Liver (tissue), 9 donors: ENCODE data around the gene PHC2. TPM values are rescaled to one million over a fixed set of nuclear protein-coding genes. Genes with fewer than 3 reads are reported as not detected.

Experiments used
- DNase-seq: peaks from one replicate; pipeline ENCODE4 v3.0.0-alpha.2; 2017; ENCODE audit warnings: low spot score
- H3K27ac ChIP-seq, 2 donors: one replicate each; pipeline ENCODE4 v1.7.0; 2013; ENCODE audit warnings: inconsistent platforms in 2 of 2, low read length in 2 of 2, control low read depth in 1 of 2, low read depth in 1 of 2, mild to moderate bottlenecking in 1 of 2
- H3K27me3 ChIP-seq, 4 donors: one replicate each; pipeline versions ENCODE4 v1.6.1 to v1.7.0; 2013; ENCODE audit warnings: low read length in 3 of 4, inconsistent platforms in 1 of 4, mild to moderate bottlenecking in 1 of 4, moderate library complexity in 1 of 4; ENCODE audit not compliant: control insufficient read depth in 4 of 4, insufficient read depth in 4 of 4
- H3K36me3 ChIP-seq, 4 donors: one replicate each; pipeline versions ENCODE4 v1.6.1 to v1.7.0; 2013; ENCODE audit warnings: low read length in 3 of 4, mild to moderate bottlenecking in 3 of 4, low read depth in 1 of 4, moderate library complexity in 1 of 4; ENCODE audit not compliant: control insufficient read depth in 4 of 4, insufficient read depth in 3 of 4
- H3K4me1 ChIP-seq, 4 donors: one replicate each; pipeline versions ENCODE4 v1.6.1 to v1.7.0; 2013; ENCODE audit warnings: low read length in 3 of 4, mild to moderate bottlenecking in 3 of 4, moderate library complexity in 1 of 4; ENCODE audit not compliant: control insufficient read depth in 4 of 4, insufficient read depth in 4 of 4
- H3K4me3 ChIP-seq, 3 donors: one replicate each; pipeline versions ENCODE4 v1.6.1 to v1.7.0; 2013; ENCODE audit warnings: low read length in 3 of 3, control low read depth in 1 of 3, low read depth in 1 of 3, mild to moderate bottlenecking in 1 of 3
- H3K9ac ChIP-seq, 2 donors: one replicate each; pipeline ENCODE4 v1.7.0; 2013; ENCODE audit warnings: low read length in 2 of 2, mild to moderate bottlenecking in 2 of 2, moderate library complexity in 2 of 2, control low read depth in 1 of 2, low read depth in 1 of 2
- H3K9me3 ChIP-seq, 4 donors: one replicate each; pipeline versions ENCODE4 v1.6.1 to v1.7.0; 2013; ENCODE audit warnings: low read length in 3 of 4; ENCODE audit not compliant: control insufficient read depth in 4 of 4
- ATF3 ChIP-seq: IDR thresholded peaks from 2 replicates; pipeline ENCODE4 v1.6.1; 2016; ENCODE audit warnings: antibody characterized with exemption
- CTCF ChIP-seq: fragments of 150-350 bp; IDR thresholded peaks from 2 replicates; pipeline ENCODE4 v1.5.1; 2017; ENCODE audit warnings: improper control_type of control experiment, low read depth, low read length; ENCODE audit not compliant: missing input control
- EGR1 ChIP-seq, 2 donors: IDR thresholded peaks; 2 replicates each; pipeline ENCODE4 v1.6.1; 2016 to 2018; ENCODE audit warnings: antibody characterized with exemption in 2 of 2, low read depth in 2 of 2
- FOXA1 ChIP-seq: IDR thresholded peaks from 2 replicates; pipeline ENCODE4 v1.6.1; 2016; ENCODE audit warnings: antibody characterized with exemption
- FOXA2 ChIP-seq: IDR thresholded peaks from 2 replicates; pipeline ENCODE4 v1.6.1; 2016; ENCODE audit warnings: antibody characterized with exemption
- GABPA ChIP-seq, 2 donors: IDR thresholded peaks in 1 of 2; conservative IDR thresholded peaks in 1 of 2; 2 replicates each; pipeline ENCODE4 v1.6.1; 2016; ENCODE audit warnings: antibody characterized with exemption in 2 of 2, mild to moderate bottlenecking in 1 of 2, moderate library complexity in 1 of 2
- HNF4A ChIP-seq, 2 donors: conservative IDR thresholded peaks; 2 replicates each; pipeline ENCODE4 v1.6.1; 2016; ENCODE audit warnings: antibody characterized with exemption in 2 of 2, mild to moderate bottlenecking in 2 of 2
- HNF4G ChIP-seq: IDR thresholded peaks from 2 replicates; pipeline ENCODE4 v1.6.1; 2016; ENCODE audit warnings: antibody characterized with exemption
- JUND ChIP-seq, 2 donors: IDR thresholded peaks; 2 replicates each; pipeline ENCODE4 v1.6.1; 2016; ENCODE audit warnings: antibody characterized with exemption in 2 of 2
- MAX ChIP-seq: IDR thresholded peaks from 2 replicates; pipeline ENCODE4 v1.6.1; 2016; ENCODE audit warnings: antibody characterized with exemption
- NR2F2 ChIP-seq: IDR thresholded peaks from 2 replicates; pipeline ENCODE4 v1.6.1; 2016; ENCODE audit warnings: antibody characterized with exemption
- RAD21 ChIP-seq, 2 donors: IDR thresholded peaks; 2 replicates each; pipeline ENCODE4 v1.6.1; 2016; ENCODE audit warnings: antibody characterized with exemption in 2 of 2, mild to moderate bottlenecking in 2 of 2
- RXRA ChIP-seq, 2 donors: IDR thresholded peaks; 2 replicates each; pipeline ENCODE4 v1.6.1; 2017 to 2018; ENCODE audit warnings: antibody characterized with exemption in 2 of 2, mild to moderate bottlenecking in 1 of 2
- SP1 ChIP-seq: IDR thresholded peaks from 2 replicates; pipeline ENCODE4 v1.6.1; 2018; ENCODE audit warnings: antibody characterized with exemption, mild to moderate bottlenecking
- TAF1 ChIP-seq: conservative IDR thresholded peaks from 2 replicates; pipeline ENCODE4 v1.6.1; 2016; ENCODE audit warnings: antibody characterized with exemption, mild to moderate bottlenecking
- YY1 ChIP-seq: IDR thresholded peaks from 2 replicates; pipeline ENCODE4 v1.6.1; 2016; ENCODE audit warnings: antibody characterized with exemption, mild to moderate bottlenecking
- WGBS: extraction: QIAGEN DNeasy Blood & Tissue Kit; methylation state at CpG from one replicate; pipeline ENCODE4 v1.1.7; 2013; 5-methylcytosine and 5-hydroxymethylcytosine counted together
- polyA plus RNA-seq, 2 donors: library from polyadenylated mRNA; stranded (reverse) in 1 of 2; unstranded in 1 of 2; fragments of 200-250 nt in 1 of 2; fragments of >200 nt in 1 of 2; fragmentation: Nextera tagmentation in 1 of 2; extraction: Ambion mirVana in 1 of 2; gene quantifications; one replicate each; pipeline versions ENCODE4 v1.2.1 to v1.2.3, GENCODE V29; 2013 to 2015
- total RNA-seq, 2 donors: library from RNA; depleted of rRNA; stranded (reverse); fragments of >200 nt; gene quantifications; one replicate each; pipeline ENCODE4 v1.2.3, GENCODE V29; 2014
- TF ChIP-seq, protein P1 (sequence below): IDR thresholded peaks from 2 replicates; pipeline ENCODE4 v1.6.1; 2016; ENCODE audit warnings: antibody characterized with exemption
- TF ChIP-seq, protein P2 (sequence below): IDR thresholded peaks from 2 replicates; pipeline ENCODE4 v1.6.1; 2016; ENCODE audit warnings: antibody characterized with exemption, mild to moderate bottlenecking
- donor health status: healthy.
- donor health status: healthy.
- donor health status: healthy.
- donor health status: healthy.
- donor health status: healthy.

PHC2 gene
- total and polyA plus RNA-seq, 4 donors = 19.1 to 67.8 (median 44.7) TPM

DNA sequence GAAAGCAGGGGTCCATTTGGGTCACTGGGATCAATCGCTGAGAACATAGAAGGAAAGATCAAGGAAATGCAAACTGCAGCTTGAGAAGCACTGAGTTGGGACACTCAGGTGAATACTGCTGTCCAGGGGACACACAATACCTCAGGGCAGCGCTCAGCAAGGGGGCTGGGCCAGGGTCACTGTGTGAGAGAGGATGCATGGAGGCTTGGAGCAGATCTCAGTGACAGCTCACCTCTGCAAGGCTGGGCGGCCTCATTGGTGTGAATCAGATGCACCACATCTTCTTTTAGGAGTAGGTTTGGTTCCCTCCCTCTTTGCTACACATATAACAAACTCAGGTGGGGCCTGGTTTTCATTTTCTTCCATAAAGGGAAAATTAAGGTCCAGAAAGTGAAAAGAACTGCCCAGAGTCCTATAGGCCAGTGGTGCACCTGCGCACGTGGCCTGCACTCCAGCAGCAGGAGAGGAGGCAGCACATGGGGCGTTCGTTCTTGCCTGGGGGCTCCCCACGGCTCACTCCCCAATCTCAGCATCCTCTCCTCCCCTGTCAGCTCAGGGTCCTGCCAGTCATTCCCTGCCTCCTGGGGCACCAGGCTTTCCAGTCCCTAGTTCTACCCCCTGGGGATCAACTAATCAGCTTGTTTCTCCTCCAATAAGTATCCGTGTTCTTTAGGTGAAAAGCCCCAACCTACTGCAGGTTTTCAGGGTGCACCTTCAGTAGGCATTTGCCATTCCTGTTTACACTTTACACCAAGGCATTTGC lies 111.5 kb downstream of the PHC2 start:
- WGBS = 96% methylated on average over 9 of the region's 9 CpGs
- no peak for DNase-seq
- no peak overlapping the region for H3K27ac ChIP-seq

More for the DNA sequence above, 111.5 kb downstream of the PHC2 start:
- peaks cover 0 to 18% (median 15%) of the 10 kb centered on the region in 4 donors for H3K36me3 ChIP-seq
- no peak for TF ChIP-seq HNF4A (conservative IDR thresholded peaks at IDR 0.05)
- TF ChIP-seq CTCF = no peak
- no peak for TF ChIP-seq SP1
- TF ChIP-seq RAD21 (IDR thresholded peaks at IDR 0.05) = no peak
- no peak for TF ChIP-seq HNF4G
- TF ChIP-seq YY1 = no peak
- TF ChIP-seq FOXA2 = no peak
- TF ChIP-seq FOXA1 = no peak
- no peak for TF ChIP-seq EGR1 (IDR thresholded peaks at IDR 0.05; ENCODE audit: low read depth in 2 of 2)
- no peak for TF ChIP-seq ATF3
- no peak for TF ChIP-seq MAX
- no peak for TF ChIP-seq TAF1
- TF ChIP-seq NR2F2 = no peak
- TF ChIP-seq, protein P1, sequence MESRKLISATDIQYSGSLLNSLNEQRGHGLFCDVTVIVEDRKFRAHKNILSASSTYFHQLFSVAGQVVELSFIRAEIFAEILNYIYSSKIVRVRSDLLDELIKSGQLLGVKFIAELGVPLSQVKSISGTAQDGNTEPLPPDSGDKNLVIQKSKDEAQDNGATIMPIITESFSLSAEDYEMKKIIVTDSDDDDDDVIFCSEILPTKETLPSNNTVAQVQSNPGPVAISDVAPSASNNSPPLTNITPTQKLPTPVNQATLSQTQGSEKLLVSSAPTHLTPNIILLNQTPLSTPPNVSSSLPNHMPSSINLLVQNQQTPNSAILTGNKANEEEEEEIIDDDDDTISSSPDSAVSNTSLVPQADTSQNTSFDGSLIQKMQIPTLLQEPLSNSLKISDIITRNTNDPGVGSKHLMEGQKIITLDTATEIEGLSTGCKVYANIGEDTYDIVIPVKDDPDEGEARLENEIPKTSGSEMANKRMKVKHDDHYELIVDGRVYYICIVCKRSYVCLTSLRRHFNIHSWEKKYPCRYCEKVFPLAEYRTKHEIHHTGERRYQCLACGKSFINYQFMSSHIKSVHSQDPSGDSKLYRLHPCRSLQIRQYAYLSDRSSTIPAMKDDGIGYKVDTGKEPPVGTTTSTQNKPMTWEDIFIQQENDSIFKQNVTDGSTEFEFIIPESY = no peak
- TF ChIP-seq JUND (IDR thresholded peaks at IDR 0.05) = no peak
- TF ChIP-seq, protein P2, sequence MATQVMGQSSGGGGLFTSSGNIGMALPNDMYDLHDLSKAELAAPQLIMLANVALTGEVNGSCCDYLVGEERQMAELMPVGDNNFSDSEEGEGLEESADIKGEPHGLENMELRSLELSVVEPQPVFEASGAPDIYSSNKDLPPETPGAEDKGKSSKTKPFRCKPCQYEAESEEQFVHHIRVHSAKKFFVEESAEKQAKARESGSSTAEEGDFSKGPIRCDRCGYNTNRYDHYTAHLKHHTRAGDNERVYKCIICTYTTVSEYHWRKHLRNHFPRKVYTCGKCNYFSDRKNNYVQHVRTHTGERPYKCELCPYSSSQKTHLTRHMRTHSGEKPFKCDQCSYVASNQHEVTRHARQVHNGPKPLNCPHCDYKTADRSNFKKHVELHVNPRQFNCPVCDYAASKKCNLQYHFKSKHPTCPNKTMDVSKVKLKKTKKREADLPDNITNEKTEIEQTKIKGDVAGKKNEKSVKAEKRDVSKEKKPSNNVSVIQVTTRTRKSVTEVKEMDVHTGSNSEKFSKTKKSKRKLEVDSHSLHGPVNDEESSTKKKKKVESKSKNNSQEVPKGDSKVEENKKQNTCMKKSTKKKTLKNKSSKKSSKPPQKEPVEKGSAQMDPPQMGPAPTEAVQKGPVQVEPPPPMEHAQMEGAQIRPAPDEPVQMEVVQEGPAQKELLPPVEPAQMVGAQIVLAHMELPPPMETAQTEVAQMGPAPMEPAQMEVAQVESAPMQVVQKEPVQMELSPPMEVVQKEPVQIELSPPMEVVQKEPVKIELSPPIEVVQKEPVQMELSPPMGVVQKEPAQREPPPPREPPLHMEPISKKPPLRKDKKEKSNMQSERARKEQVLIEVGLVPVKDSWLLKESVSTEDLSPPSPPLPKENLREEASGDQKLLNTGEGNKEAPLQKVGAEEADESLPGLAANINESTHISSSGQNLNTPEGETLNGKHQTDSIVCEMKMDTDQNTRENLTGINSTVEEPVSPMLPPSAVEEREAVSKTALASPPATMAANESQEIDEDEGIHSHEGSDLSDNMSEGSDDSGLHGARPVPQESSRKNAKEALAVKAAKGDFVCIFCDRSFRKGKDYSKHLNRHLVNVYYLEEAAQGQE = no peak
- no peak for TF ChIP-seq RXRA (IDR thresholded peaks at IDR 0.05)
- TF ChIP-seq GABPA (IDR thresholded peaks at IDR 0.05 in 1 of 2, conservative IDR thresholded peaks at IDR 0.05 in 1 of 2) = no peak
- no peaks in the 10 kb centered on the region for H3K9me3 ChIP-seq
- no peak overlapping the region for H3K9ac ChIP-seq
- no peaks in the 10 kb centered on the region for H3K4me1 ChIP-seq
- H3K4me3 ChIP-seq = no peak overlapping the region
- H3K27me3 ChIP-seq = no peaks in the 10 kb centered on the region
